ENCODE data around the gene SNX18.

SNX18 gene

DNA sequence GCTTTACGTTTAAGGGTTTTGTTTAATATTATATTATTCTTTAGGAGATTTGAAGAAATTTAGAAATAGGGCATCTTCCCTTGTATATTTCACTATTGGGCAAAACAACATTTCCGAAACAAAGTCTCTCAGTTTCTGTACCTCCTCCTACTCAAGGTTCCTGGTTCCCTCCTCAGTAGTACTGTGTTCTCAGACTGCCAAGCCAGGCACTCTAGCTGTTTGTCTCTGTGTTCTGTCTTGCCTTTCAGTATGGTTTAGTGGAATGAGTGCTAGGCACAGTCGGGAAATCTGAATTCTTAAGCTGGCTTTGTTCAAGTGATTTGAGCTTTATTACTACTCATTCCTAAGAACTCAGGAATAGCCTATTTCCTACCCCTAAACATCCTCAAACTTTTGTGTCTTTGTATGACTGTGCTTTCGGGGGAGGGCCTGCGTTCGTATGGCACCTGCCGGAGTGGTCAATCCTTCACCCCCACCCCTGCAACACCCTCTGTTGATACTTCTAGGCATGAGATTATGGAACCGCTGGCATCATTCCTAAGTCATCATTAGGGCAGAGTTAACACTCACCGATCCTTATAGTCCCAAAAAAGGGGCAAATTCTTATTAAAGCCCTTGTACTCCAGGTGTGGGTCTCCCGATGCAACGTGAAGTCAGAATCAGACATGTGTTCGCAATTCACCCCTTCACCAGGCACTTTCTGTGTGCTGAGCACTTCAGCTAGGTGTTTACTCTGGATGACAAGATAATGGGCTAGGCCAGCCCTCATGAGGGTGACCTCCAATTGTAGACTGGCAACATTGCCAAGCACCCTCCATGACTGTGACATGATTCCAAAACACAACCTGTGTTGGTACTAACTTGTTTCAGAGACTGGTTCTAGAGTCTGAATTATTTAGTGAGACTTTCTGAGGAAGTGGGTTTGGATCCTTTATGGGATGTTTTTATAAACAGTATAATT lies 24.5 kb downstream of the SNX18 start:
- DNase-seq = no peak

DNA sequence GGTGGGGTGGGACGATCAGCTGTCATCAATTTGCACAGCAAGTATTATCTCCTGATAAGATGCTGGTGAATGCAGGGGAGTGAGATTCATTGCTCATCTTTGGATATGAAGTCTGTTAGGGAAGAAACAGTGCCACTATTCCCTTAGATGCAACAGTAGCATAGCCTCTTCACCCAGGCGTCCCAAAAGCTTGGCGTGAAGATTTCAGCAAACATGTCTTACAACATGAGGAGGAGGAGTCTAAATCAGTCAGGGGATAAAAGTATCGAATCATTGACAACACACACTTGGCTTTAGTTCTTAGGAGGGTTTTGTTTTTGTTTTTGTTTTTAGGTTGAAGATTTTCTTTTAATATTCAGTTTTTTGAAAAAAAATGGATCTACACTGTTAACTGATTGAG lies 26.5 kb downstream of the SNX18 start:
- DNase-seq = no peak

DNA sequence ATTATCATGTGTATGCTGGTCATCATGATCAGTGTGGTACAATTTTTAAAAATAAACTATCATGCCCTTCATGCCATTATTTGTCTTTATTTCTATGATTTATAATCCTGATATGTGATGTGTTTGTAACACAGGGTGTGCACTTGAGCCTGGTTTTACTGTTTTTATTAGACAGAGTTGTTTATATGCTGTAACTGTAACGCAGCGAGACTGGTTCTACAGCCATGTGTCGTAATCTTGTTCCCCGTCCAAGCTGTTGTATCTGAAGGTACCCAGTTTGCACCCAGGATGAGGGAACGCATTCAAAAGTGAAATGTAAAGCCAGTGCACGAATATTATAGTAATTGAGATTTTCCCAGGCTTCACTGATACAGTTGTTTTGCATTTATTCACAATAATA lies 28.2 kb downstream of the SNX18 start:
- no peak for DNase-seq

DNA sequence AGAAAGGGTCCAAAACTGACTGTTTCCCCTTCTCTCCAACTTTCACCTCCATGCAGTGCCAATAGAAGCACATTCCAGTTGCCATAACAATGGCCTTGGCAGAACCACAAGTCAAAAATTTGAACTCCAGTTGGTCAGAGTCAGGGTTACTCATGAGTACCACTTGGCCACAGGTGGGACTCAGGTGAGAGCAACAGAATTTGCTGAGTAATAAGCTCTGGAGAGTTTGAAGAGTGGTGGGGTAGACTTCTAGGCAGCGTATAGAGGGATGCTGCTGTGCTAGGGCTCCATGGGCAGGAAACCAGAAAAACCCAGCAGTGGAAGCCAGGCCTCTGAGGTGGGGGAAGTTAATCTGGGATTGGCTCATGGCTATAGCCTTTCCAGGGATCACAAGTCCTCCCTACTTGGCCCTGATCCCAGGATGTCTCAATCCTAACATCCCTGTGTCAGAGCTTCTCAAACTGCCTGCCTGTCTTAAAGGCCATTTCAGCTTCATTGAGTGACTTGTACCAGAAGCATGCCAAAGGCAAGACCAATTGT lies 30.2 kb downstream of the SNX18 start:
- no peak for DNase-seq

DNA sequence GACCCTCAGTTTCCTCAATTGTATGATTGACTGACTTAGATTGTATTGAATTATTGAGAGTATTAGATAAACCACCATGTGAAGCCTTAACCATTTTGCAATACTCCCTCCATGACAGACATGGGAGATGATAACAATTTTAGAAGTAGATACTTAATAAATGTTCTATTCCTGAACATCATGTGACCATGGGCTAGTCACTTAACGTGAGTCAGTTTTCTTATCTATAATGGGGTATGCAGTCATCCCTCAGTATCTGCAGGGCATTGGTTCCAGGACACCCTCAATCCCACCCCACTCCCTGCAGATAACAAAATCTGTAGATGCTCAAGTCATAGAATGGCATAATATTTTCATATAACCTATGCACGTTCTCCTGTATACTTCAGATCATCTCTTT lies 31.0 kb downstream of the SNX18 start:
- no peak for DNase-seq

DNA sequence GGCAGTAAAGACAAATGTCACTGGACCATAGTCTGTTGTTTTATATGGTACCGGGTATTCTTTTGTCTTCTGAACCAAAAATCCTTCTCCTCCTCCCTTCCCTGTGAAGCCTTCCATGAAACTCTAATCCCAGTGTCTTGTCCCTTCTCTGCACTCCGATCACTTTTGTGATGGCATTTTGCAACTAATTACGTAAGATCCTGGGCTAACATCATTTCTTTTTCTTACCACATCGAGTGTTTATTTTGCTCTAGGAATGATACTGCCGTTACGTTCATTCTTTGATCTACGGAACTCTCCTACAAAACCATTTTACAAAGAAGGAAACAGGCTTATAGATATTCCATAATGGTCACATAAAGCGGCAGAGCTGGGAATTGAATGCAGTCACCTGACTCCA lies 33.7 kb downstream of the SNX18 start:
- DNase-seq = peak in 1 of 2 donors; percentile 48

DNA sequence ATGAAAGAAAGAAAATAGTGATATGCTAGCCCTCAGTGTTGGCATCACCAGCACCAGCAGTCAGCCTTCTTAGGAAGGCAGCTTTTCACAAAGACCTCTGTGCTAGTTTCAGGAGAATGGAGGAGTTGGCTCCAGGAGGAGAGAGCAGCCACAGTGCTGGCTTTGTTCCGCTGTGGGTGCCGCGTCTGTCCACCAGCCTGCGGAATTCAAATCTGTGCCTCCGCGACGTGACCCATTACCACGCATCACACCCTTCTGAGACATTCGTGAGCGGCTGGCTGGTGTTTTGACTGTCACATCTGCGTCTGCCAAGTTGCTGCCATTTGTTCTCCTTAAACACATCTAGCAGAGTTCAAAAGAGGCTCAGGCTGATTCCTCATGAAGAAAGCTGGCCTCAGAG lies 34.4 kb downstream of the SNX18 start:
- no peak for DNase-seq

DNA sequence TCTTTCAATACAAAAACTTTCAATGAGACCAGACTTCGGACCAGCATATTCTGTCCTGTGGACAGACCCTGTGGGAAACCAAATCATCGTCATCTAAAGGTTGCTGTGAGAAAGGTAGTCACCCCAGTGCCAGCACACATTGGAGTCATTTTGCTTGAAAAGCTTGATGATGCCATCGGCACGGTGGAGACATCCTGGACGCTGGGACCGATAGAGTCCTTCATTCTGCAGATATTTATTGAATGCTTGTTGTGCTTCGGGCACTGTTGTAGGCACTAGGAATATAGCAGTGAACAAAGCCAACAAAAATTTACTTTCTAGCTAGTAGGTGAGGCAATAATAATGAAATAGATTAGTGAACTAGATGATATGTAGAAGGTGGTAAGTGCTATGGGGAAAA lies 34.9 kb downstream of the SNX18 start:
- no peak for DNase-seq

DNA sequence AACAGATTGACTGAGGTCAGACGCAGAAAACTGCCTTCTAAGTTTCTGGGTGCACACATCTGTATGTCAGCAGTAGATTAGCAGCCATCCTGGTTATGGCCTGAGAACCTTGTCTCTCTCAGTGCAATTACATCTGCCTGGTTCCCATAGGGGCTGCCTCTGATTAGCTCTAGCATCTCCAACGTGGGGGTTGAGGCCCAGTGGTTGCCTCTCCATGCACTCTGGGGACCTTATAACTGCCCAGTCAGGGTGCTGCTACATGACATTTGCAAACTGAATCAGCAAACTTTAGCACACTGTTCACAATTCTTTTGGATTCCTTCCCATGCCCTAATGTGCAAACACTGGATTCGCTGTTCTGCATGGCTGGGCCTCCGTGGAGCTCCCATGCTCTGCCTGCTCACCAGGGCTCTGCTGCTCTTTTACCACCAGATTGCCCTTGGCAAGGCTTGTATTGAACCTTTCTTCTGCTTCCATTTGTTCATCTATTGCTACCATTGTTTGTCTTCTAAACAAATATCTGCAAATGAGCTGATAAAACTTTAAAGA lies 36.2 kb downstream of the SNX18 start:
- no peak for DNase-seq

DNA sequence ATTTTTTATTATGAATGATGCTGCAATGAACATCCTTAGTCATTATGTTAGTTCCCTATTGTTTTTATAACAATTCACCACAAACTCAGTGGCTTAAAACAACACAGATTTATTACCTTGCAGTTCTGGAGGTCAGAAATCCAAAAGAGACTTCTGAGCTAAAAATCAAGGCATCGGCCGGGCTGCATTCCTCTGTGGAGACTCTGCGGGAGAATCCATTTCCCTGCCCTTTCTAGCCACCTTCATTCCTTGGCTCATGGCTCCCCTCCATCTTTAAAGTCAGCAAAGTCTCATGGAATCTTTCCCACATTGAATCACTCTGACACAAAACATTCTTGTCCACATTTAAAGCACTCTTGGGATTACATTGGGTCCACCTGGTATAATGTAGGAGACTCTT lies 38.6 kb downstream of the SNX18 start:
- DNase-seq = no peak

DNA sequence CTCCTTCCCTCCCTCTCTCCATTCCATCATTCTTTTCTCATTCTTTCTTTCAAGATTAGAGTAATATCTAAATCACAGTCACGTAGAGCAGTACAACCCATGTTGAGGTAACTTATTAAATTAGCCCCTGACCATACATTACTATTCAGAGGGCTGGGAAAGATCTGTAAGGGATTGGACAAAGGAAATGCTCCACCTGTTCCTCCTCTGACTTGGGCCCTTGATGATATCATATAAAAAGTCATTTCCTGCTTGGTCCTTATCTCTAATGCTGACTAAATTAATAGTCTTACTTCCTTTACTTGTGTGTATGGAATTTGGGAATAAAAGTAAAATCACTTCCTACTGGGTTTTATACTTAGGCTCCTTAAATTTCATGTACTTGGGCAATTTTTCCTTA lies 40.8 kb downstream of the SNX18 start:
- DNase-seq = no peak

DNA sequence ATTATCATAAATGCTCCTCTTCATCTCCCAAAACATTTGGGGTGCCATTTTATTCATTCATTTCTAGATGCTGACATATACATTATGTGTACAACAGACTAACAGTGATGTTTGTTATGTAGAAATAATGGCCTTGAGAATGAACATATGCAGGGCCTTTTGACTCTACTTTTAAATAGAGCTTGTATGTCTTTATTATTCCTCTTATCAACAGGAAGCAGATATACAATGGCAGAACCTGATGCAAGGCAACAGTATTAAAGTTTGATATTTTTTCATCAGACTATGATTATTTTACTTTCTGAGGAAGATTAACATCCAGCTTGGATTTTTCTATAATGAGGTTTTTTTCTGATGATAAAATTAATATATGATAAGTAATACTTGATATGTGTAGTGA lies 44.1 kb downstream of the SNX18 start:
- DNase-seq = no peak

DNA sequence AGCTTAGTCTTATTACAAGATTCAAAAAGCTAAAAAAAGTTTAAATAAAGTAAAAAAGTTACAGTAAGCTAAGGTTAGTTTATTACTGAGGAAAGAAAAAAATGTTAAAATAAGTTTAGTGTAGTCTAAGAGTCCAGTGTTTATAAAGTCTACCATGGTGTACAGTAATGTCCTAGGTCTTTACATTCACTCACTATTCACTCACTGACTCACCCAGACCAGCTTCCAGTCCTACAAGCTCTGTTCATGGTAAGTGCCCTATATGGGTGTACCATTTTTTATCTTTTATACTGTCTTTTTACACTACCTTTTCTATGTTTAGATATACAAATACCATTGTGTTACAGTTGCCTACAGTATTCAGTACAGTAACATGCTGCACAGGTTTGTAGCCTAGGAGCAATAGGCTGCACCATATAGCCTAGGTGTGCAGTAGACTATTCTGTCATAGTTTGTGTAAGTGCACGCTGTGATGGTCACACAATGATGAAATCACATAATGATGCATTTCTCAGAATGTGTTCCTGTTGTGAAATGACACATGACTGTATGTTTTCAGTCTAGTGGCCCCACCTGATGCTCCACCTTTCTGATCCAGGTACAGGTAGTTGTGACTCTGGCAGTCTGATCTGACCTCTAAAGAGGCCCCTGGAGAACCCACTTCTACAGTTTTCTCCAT lies 45.7 kb downstream of the SNX18 start:
- peak in 1 of 2 donors; percentile 32 for DNase-seq

DNA sequence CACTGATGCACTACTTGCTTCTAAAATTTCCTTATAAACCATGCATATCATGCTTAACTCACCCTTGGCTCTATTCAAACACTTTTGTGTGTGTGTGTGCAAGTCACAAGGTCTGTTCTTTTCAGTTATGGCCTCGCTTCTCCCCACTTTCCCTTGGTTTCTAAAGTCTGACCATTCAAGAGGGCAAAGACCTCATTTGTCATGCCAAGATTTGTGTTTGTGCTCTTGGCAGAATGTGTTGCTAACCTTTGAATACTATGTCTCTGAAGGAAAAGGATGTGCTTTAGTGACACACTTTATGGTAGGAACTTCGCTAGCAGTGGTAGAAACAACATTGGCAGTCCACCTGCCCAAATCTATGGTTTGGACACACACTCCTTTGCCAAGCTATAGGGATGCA lies 50.4 kb downstream of the SNX18 start:
- no peak for DNase-seq

DNA sequence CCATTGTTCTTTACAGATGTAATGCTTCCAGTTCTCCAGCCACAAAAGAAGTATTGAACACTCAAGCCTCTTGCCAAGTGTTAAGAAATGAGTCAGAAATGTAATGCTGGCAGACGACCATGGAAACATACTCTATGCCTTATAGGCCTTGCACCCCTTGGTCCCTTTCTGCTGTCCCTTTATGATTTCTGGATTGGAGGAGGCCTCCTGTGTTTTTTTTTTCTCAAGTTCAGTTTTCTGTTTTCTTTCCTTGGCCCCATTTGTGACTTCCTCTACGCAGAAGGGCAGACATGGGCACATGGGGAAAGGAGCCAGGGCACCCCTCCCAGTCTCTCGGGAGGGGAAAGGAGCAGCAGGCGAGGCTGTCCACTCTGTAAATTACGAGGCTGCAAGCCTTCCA lies 53.4 kb downstream of the SNX18 start:
- no peak for DNase-seq

DNA sequence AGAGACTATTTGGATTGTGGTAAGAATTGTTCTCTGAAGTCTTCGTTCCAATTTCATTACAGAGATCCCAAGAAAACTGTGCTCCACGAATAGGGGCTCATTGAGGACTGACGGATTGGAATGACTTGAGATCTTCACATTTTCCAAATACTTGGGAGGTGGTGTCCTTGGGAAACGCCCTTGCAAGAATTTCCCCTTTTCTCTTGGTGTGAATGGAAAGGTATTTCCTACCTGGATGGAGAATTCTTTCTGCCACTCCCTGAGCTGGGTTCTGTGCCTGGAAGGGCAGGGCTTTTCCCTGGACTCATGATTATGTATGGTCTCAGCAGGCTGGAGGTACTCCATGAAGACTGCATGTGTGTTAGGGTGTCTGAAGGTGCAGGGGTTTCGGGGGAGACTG lies 53.9 kb downstream of the SNX18 start:
- no peak for DNase-seq

DNA sequence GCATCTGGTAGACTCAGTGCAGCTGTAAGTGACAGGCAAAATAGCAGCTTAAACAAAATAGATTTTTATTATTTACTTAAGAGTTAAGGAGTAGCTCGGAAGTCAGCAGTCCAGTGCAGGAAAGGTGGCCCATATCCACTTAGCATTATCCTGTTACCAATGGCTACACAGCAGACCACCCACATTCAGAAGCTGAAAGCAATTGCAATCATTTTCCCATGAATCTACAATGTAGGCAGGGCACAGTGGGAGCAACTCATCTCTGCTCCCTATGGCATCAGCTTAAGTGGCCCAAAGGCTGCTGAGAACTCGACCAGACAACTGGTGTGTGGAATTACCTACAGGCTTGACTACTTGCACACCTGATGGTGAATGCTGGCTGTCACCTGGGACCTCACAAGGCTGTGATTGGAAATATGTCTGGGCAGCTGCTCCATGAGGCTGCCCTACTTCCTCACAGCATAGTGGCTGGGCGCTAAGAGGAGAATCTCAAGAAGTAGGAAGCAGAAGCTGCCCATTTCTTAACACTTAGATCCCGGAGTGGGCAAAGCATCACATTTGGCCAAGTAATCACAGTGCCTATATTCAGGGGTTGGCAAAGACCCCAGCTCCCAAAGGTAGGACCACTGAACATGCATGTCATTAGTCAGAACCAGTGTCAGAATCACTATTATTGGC lies 56.4 kb downstream of the SNX18 start:
- peak; percentile 37 to 52 for DNase-seq

DNA sequence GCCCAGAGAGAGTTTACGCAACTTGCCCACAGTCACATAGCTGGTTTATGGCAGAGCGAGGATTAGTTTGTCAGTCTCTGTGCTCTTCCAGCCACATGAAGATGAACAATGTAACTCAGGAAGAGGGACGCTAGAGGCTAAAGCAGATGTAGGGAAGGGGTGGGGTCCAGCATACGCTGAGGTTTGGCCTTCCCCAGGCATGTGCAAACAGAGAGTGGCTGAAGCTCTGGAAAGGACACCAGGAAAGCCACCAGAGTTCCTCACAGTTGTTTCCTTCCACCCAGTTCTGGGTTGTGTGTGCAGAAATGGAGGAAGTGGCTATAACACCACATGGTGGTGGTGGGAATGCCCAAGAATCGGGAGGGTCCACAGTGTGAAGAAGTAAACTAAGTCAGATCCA lies 60.0 kb downstream of the SNX18 start:
- DNase-seq = peak; percentile 12 to 27

DNA sequence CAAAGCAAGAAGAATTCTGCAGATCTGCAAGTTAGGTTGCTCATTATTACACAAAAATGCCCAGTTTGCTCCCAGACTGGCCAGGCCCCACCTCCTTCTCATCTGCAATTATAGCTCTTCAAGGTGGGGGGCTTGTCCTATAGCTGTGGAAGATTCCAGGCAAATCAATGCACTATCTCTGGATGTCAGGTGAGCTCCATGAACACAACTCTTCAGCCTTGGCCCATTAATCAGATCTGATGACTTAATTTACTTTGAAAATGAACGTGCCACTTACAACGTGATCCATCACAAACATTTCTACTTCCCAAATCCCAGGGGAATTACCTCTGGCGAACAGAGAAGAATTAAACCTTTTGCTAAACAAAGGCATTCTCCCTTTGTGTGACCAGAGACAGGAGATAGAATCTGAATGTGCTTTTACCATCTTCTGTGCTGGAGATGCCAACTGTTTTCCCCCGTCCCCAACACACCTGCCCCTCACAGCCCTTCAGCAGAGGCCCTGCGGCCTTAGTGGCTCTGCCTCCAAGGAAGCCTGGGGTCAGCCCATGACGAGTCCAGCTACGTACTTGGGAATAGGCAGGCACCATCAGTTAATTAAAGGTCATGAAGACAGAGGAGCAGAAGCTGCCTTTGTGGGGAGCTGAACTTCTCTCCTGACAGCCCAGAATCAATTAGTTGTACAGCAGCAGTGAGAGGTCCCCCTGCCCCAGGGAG lies 60.5 kb downstream of the SNX18 start:
- DNase-seq = no peak

DNA sequence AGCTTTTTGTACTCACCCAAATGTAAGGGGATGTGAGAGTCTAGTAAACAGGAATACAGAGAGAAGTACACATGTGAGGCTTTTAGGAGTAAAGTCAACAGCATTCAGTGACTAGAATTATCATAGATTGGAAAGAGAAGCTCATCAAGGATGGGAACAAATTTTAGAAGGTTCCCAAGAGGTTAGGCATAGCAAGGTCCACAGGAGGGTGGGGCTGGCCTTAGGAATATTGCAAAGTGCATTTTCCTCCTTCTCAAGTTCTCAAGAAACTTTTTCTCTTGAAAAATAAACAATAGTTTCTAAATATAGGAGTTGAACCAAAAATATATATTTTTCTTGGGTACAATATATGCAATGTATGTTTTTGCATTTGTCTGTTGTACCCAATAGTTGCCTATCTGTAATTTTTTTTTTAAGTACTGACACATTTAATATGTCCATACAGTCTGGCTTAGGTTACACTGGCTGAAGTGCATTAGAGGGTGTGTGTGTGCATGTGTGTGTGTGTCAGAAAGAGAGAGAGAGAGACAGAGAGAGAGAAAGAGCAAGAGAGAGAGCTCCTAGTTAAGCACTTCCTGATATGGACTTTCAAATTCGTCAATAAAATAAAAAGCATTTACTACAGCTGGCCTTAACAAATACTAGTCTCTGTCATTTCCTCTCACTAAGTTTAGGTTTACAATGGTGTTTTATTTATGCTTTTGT lies 62.2 kb downstream of the SNX18 start:
- no peak for DNase-seq

DNA sequence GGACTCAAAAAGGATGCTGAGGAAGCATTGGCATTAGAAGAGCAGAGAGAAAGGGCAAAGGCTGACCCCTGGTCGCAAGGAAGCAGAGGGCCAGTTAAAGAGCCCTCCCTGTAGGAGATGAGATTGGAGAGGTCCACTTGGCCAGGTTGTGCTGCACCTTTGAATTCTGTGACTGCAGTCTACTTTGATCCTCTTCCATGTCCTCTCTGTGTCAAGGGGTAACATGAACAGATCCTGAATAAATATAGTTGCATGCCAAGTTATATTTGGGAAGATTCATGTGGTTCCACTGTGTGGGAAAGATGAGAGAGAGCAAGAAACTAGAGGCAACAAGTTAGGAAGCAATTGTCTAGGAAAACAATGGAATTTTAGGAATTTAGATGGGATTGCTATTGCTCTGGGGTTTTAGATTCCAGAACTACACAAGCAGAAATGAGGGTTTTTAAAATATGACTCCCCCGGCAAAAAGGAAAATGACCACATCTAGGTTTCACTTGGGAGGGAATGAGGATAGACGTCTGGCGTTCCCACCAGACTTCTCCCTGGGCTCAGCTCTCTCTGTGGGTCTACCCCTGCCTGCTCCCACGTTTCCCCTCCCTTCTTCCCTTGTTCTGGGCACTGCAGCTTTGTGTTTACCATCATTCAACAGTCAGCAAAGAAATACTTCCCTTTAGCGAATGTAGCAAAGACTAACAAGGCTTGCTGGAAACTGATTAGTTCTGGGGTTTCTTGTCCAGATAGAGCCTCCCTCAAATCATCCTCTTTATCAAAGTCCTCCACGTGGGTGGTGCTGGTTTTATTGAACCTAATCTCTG lies 63.6 kb downstream of the SNX18 start:
- peak; percentile 11 to 19 for DNase-seq

All from inflammatory macrophage (primary cell).